Cerebellar nuclear complex (tissue), 1 donor: ENCODE measurements around the gene ACTN1.

Experiments used
- DNase-seq, 2 experiments: peaks; one replicate each; lab custom pipeline; 2025; lab: John Stamatoyannopoulos, UW

The ACTN1 gene

DNA sequence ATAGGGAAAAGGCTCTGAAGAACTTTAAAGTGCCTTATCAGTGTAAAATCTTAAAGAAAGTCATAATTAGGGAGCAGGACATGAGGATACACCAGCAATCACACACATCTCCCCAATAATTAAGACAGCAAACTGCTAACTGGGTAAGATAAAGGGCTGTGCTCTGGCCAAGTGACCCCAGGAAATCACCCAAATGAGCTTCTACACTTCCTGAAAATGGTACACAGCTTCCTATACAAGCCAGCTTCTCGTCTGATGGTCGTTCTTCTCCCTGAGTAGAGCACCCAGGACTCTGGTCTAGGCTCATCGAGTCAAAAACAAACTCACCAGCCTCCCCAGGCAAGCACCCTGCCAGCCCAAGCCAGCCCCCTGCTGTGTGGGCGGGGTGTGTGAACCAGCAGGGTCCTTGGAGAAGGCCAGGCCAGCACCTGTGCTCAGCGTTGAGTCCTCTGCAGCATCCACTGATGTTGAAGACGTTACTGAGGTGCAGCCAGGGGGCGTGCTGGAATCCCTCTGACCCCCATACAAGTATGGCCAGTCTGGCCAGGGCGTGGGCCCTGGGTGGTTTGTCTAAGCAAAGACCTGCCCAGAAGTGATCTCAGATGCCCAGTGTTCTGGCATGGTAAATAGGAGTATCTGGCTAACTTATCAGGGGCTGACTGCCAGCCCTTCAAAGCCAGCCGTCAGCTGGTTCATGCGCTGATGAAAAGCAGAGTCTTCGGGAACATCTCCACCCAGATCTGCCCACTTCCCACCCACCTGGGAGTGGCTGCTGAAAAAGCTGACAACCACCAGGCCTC is 41.4 kb downstream of the ACTN1 start:
- no peak for DNase-seq

DNA sequence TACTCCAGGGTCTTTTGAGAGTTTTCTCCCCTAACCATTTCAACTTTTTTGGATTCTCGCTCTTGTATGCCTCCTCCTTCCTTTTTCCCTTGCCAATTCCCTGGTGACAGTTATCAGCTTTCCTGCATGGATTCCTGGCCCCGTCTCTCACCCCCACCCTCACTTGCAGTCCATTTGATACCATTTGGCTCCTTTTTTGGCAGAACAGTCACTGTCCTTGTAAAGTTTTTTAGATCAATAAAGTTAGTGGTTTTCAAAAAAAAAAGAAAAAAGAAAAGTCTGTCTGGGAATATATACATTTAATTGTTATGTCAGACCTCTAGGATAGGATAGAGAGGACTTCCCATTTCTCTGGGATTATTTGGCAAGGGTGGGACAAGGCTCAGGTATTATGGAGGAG is 42.1 kb downstream of the ACTN1 start:
- no peak for DNase-seq

DNA sequence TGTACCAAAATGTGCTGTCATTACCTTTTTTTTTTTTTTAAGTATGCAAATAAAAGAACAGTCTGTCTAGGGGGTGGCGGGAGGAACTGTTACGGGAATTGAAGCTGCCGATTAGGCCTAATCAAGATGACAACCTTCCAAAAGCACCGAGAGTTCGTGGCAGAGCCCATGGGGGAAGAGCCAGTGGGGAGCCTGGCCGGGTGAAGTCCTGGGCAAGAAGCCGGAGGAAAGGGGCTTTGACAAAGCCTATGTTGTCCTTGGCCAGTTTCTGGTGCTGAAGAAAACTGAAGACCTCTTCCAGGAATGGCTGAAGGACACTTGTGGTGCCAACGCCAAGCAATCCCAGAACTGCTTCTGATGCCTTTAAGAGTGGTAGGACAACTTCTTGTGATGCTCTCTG is 42.6 kb downstream of the ACTN1 start:
- DNase-seq = no peak

DNA sequence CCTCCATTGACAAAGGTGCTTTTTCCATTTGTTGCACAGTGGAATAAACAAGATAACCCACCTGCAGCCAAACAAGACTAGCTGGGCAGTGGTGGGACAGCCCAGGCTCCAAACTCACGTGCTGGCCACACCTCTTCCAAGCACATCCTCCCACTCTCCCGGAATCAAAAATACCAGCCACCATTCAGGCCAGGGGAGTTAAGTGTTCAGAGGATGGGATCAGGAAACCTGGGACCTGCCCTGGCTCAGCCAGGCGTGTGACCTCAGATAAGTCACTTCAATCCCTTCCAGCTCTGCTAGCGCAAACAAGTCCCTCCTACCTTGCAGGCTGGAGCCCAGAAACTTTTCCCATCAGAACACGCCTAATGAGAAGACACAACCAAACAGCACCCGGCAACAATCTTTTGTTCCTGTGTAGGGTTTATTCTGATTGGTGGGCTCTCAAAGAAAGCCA is 43.3 kb downstream of the ACTN1 start:
- no peak for DNase-seq

DNA sequence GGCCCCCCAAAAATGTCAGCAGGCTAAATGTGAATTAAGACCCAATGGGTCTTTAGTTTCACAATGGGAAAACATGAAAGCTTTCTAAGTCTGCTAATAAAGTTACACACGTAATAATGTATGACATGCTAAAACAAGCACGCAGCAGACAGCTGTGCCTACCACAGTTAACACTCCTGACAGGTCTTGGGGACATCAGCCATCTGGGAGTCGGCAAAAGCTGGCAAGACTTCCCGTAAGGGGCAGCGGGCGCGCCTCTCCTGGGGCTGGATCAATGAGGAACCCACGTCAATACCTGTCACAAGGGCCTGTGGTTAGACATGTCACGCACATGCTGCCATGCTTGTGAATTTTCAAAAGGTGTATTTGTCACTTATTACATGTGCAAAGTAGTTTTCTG is 45.0 kb downstream of the ACTN1 start:
- no peak for DNase-seq

DNA sequence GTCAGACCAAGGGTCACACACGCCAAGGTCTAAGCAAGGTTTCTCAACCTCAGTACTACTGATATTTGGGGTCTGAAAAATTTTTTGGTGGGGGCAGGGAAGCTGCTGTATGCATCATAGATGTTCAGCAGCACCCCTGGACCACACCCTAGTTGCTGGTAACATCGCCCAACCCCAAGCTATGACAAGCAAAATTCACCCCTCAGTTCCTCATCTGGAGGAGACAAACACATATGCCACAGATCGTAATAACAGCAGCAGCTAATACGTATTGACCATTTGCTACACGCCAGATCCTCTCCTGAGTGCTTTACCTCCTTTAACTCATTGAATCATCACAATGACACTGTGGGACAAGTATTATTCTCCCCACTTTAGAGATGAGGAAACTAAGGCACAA is 46.4 kb downstream of the ACTN1 start:
- no peak for DNase-seq

DNA sequence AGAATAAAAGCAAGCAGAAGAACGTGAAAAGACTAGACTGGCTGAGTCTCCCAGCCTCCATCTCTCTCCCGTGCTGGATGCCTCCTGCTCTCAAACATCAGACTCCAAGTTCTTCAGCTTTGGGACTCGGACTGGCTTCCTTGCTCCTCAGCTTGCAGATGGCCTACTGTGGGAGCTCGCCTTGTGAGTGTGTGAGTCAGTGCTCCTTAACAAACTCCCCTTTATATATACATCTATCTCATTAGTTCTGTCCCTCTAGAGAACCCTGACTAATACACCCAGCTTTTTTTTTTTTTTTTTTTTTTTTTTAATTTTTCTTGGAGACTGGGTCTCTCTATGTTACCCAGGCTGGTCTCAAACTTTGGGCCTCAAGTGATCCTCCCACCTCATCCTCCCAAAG is 46.9 kb downstream of the ACTN1 start:
- DNase-seq = no peak

DNA sequence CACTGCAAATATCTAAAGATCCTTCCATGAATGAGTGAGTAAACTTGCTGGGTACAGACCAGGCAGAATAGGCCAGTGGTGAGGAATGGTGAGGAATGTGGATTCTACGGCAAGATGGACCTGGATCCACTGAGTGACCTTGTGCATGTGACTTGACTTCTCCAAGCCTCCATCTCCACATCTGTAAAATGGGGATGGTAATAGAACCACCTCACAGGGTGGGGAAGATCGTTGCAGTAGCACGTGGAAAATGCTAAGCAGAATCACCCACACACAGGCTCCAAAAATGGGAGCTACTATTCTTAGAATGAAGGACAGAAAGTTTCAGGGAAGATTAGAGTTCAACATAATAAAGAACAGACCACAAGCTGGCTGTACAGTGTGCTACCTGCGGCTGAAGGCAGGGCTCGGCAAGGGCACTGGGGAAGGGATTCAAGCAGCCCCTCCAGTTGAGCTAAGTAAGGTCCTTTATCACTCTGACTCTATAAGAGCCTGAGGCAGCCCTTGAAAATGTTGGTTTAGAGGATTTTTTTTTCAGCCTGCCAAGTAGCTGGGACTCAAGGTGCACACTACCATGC is 47.5 kb downstream of the ACTN1 start:
- DNase-seq = no peak

DNA sequence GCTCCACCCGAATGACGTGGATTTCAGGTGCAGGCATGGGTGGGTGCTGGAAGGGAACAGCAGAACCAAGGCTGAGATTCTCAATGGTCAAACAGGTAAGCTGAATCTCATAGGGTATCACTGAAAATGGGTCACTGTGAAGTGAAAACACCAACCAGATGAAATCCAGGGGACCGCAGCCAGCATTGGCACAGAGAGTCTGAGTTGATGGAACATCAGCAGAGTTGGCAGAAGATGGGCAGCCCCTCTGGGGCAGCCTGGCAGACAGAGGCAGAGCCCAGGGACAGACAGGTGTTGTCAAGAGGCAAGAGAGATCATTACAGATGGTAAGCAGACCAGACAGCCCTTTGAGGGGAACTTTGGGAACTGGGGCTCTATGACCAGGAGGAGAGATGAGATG is 48.0 kb downstream of the ACTN1 start:
- DNase-seq = no peak

DNA sequence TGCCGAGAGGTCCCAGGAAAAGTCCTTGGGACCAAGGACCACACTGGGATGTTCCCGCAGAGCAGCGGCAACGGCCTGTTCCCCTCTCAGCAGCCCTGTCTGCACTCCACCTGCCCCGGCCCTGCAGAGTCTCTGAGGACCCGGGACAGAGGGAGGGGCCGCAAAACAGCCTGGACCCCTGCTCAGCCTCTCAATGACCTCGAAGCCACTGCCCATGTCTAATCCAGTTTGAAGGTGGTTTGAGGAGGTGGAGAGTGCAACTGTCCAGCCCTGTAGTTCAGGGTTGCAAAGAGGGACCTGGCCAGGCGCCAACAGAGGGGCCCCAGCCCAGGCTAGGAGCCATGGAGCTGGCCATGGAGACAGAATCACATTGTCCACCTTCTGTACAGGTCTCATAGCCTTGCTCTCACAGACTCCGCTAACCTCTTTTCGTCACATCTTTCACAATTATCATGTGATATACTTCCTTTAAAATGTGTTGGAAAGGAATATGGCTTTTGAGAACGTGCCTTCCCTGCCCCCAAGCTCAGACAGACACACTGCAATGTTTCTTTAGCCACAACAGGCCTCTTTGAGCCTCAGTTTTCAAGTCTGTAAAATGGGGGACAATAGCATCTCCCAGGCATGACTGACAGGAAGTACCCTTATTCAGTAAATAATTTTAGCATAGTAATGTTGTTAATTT is 49.3 kb downstream of the ACTN1 start:
- no peak for DNase-seq

DNA sequence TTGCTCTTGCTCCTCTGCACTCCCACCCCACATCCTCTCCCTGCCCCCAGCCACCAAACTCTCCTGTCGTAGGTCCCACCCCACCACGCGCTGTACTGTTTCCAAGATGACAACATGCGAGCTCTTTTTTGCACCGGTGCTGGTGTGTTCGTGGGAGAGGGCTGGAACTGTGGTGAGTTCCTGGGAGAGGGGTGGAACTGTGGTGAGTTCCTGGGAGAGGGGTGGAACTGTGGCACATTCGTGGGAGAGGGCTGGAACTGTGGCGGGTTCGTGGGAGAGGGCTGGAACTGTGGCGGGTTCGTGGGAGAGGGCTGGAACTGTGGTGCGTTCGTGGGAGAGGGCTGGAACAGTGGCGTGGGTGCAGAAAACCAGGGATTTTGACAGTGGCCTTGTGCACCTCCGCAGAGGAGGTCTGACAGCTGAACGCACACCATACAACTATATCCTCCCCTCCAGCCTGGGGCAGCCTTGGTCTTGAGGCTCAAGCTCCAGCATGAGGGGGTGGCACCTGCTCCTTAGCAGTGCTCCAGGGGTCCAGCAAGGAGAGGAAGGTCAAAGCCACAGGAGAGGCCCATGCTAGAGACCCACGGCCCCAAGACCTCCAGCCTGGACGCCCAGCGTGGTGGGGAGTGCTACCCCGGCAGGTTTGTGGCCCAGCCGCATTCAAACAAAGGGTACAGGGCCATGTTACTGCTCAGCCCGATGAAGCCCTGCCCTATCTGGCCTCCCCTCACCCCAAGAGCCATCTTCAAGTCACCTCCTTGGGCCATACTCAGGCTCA is 50.1 kb downstream of the ACTN1 start:
- DNase-seq = no peak

DNA sequence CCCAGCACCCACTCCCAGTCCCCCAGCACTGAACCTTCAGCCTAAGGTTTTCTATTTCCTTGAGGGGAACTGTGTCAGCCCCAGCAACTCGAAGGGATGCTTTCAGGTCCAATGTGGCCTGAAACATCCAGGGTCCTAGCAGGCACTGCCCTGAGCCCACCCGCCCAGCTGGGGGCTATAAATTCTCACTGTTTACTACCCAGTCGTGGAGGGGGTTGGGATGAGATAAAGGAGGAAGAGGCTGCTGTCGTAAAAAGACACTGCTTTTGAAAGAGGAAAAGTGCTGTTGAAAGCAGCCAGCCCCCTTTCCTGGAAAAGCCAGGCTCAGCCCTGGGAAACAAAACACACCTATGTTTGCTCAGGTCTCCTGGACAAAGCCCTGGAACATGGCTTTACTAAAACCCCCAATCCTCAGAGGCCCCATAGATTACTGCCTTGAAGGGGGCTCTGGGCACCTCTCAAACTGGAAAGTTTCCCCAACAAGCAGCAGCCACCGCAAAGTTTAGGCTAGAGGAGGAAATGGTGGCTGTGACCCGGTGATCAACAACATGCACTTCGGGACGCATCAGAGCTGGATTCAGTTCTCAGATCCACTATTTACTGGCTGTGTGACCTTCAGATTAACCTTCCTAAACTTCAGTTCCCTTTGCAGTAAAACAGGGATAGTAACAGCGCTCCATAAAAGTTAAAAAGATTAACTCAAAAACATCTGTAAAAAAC is 51.0 kb downstream of the ACTN1 start:
- no peak for DNase-seq

DNA sequence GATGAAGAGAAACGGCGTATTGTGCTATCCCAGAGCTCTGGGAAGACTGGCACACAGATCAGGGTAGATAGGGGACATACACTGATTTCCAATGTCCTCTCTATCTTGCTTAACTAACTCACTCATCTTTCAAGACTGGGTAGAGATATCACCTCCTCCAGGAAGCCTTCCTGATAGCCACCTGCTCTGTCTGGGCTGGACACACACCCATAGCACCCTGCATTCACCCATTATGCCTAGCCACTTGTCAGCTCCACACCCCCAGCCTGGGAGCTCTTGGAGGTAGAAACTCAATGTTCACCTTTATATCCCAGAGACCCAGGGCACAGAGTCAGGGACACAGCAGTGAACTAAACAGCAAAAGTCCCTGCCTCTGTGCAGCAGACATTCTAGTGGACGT is 52.0 kb downstream of the ACTN1 start:
- DNase-seq = no peak

DNA sequence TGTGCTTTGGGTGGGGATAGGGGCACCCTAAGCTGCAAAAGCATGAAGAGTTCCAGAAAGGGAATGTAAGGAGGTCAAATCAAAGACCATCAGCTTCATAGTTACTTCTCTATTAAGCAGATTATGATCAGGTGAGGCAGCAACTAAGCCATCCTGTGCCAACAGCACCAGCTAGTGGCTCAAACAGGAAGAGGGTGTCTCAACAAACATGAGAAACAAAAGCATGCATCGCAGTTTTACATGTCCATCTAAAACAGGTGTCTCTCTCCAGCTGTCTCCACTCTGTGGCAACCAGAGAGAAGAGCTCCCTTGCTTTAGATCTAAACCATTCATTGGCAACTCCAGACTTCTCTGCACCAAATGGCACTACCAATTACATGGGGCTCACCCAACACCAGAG is 52.9 kb downstream of the ACTN1 start:
- no peak for DNase-seq

DNA sequence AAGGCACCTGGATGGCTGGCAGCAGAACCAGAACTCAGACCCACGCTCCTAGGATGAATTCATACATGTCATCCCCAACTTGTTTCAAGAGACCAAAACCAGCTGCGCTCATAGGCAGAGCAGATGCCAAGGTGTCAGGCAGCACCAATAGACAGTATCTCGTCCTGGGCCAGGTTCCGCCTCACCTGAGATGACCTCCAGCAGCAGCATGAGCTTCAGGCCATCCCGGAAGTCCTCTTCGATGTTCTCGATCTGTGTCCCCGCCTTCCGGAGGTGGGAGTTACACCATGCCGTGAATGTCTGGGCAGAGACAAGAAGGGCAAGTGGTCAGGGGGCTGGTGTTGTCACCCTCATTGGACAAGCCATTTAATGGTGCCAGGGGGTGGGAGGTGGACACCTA is 53.7 kb downstream of the ACTN1 start:
- DNase-seq = no peak

DNA sequence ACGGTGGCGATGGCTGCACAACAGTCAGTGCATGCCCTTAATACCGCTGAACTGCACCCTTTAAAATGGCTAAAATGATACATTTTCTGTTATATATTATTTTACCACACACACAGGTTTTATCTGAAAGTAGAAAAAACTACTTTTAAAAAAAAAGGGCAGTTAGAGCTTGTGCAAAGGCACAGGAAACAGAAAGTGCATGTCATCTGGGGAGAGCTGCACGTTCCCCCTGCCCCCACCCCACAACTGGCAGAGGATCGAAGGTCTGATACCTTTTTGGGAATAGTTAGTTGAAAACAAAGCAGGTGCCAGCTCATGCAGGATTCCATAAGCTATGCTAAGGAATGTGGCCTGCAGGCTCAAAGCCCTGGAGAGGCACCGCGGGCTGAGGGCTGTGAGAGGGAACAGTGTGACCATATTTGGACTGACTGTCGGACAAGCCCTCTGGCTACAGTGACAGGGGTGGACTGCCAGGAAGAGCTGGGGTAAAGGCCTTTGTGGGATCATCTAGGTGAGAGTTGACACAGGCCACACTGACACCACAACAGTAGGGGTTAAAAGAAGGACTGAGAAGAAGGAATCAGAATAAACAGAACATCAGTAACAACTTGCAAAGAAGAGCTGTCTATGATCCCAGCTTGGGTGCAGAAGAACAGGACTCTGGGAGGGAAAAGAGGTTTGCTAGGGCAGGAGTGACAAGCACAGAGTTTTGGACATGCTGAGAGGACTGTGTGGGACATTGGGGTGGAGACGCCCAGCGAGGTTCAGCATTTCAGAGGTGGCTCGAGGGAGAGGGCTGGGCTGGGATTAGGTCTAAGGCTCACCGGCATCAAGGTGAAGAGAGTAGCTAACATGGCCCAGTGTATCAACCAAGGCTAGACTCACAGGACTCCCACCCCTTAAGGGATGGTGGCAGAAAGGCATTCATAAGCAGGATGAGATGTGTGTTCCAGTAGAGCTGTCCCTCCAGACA is 54.6 kb downstream of the ACTN1 start:
- DNase-seq = no peak

DNA sequence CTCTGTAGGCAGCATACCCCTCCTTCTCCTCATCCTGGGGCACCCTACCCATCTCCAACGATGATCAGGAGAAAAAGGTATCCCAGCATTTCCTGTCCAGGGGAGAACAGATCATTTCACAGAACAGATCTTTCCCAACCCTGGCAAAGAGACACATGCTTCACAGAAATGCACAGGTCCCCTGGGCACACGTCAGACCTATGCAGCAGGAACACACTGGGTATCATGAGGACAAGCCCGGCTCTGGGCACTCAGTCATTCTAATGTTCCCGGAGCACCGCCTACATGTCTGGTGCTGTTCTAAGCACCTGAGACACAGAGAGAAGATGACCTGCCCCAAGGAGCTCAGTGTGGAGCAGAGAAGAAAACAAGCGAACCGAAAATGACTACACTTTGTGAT is 56.2 kb downstream of the ACTN1 start:
- no peak for DNase-seq

DNA sequence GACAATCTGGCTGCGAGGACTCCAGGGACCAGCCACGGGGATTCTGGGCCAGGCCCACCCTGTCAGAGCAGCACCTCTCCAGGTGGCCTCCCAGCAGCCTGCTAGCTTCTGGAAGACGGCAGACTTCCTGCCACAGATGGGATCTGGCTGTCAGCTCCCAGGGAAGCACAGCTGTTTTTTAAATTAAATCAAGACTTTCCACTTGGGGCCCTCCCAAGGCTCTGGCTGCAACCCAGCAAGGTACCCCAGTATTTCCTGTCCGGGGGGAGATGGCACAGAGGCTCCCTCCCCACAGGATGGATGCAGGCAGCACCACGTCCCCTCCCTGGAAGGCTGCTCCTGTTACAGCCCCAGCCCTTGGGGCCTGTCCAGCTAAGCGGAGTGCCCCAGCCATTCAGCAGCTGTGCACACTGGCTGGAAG is 56.9 kb downstream of the ACTN1 start:
- no peak for DNase-seq

DNA sequence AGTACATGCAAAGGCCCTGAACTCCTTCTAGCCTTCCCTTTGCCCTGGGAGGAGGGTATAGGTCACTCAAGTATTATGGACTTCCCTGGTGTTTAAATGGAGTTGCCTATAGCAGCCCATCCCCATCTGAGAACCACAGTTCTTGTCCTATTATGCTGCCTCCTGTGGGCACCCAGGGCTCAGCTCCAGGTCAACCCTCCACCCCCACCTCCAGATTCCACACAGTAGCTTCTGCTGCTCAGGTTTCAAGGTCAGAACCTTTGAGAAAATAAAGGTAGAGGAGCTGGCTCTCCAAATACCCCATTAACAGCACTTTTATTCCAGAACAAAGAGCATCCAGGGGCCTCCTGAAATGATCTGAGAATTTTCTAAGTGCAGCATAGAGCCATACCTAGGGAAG is 57.4 kb downstream of the ACTN1 start:
- no peak for DNase-seq

DNA sequence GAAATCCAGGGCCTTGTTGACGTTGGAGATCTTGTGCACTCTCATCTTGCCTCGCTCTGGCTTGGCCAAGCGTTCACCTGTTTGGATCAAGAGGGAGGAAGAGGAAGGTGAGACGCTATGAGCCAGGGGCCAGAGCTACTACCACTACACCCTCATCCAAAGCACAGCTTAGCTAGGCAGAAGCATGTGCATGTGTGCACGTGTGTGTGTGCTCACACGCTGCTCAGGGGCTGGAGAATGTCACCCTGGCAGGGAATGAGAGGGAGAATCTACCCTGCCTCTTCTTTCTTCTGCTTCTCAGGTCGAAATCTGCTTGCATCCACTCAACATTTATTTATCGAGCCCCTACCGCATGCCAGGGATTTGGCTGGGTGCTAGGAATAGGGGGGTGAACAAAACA is 58.1 kb downstream of the ACTN1 start:
- DNase-seq = no peak
